SJSA1 (cell line): ENCODE data around the gene ATP6V1C2. TPM values are rescaled to one million over a fixed set of nuclear protein-coding genes. Genes with fewer than 3 reads are reported as not detected.

ENCODE experiments used
- DNase-seq, 2 experiments: peaks; one replicate each; pipeline ENCODE4 v3.0.0-alpha.2; 2015 to 2020; ENCODE audit warnings: low spot score in 2 of 2, low read depth in 1 of 2
- H3K27ac ChIP-seq: fragments of 250-450 bp; sonication (Bioruptor Pico); 2 replicates; pipeline ENCODE4 v1.5.1; 2020; ENCODE audit warnings: mild to moderate bottlenecking, moderate library complexity
- H3K27me3 ChIP-seq: fragments of 250-450 bp; sonication (Bioruptor Pico); replicated peaks from 2 replicates; pipeline ENCODE4 v1.5.1; 2020; ENCODE audit warnings: mild to moderate bottlenecking, moderate library complexity
- H3K36me3 ChIP-seq: fragments of 250-450 bp; sonication (Bioruptor Pico); 2 replicates; pipeline ENCODE4 v1.5.1; 2020; ENCODE audit warnings: mild to moderate bottlenecking
- H3K4me1 ChIP-seq: fragments of 250-450 bp; sonication (Bioruptor Pico); replicated peaks from 2 replicates; pipeline ENCODE4 v1.6.1; 2021; ENCODE audit warnings: mild to moderate bottlenecking
- H3K4me3 ChIP-seq: fragments of 250-450 bp; sonication (Bioruptor Pico); 2 replicates; pipeline ENCODE4 v1.5.1; 2020; ENCODE audit warnings: mild to moderate bottlenecking
- H3K9me3 ChIP-seq: fragments of 250-450 bp; sonication (Bioruptor Pico); replicated peaks from 2 replicates; pipeline ENCODE4 v1.5.1; 2020; ENCODE audit warnings: mild to moderate bottlenecking
- total RNA-seq: library from RNA; depleted of rRNA; stranded (reverse); fragments of >200 nt; shearing (Covaris generic); gene quantifications from 2 replicates; pipeline ENCODE4 v1.2.3, GENCODE V29; 2014

Gene ATP6V1C2
- total RNA-seq, 1 experiment from 2014 or later: 0.13 TPM

DNA sequence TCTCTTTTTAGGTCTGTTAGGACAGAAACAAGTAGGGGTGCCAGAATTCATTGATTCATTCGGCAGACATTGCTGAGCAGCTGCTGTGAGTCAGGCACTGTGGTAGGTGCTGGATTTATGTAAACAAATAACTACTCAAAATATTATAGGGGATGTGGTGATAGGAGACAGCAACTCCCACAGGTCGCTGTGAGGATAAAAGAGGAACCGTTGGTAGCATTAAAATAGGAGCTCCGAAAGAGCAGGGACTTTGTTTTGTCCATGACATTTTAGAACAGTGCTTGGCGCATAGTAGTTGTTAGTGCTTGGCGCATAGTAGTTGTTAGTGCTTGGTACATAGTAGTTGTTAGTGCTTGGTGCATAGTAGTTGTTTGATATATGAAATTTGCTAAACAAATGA is 29.2 kb downstream of the ATP6V1C2 start:
- DNase-seq: no peak
- Histone ChIP-seq H3K36me3 (no peaks in the 10 kb centered on the region), H3K27ac (no peak overlapping the region), H3K9me3 (no peaks in the 10 kb centered on the region), H3K4me3 (no peak overlapping the region), H3K4me1 (peaks cover 5% of the 10 kb centered on the region), H3K27me3 (no peaks in the 10 kb centered on the region)

DNA sequence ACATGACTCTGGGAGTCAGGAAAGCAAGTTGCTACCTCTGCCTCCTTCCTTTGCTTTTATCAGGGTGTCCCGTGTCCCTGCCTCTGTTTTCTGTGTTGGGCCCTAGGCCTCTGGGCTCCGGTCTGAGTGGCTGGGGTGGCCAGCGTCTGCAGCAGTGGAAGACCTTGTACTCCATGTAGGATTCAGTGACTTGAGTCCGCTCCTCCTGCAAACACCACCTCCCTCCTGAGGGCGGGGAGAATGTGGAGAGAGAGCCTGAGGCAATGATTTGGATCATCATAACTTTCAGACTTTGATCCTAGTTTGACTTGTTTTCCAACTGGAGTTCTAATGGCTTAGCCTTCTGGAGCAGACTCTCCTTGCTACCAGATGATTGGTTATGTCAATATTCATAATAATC is 30.8 kb downstream of the ATP6V1C2 start:
- H3K27ac ChIP-seq: no peak overlapping the region
- no peak for DNase-seq
- H3K4me1 ChIP-seq: peaks cover 5% of the 10 kb centered on the region
- H3K27me3 ChIP-seq: no peaks in the 10 kb centered on the region
- H3K4me3 ChIP-seq: no peak overlapping the region
- H3K36me3 ChIP-seq: no peaks in the 10 kb centered on the region
- no peaks in the 10 kb centered on the region for H3K9me3 ChIP-seq

GRCh38 chr2:10753156-10753555 is 31.7 kb downstream of the ATP6V1C2 start:
- DNase-seq: no peak
- Histone ChIP-seq H3K36me3 (no peaks in the 10 kb centered on the region), H3K9me3 (no peaks in the 10 kb centered on the region), H3K27me3 (no peaks in the 10 kb centered on the region), H3K4me3 (no peak overlapping the region), H3K27ac (no peak overlapping the region), H3K4me1 (peaks cover 5% of the 10 kb centered on the region)

DNA sequence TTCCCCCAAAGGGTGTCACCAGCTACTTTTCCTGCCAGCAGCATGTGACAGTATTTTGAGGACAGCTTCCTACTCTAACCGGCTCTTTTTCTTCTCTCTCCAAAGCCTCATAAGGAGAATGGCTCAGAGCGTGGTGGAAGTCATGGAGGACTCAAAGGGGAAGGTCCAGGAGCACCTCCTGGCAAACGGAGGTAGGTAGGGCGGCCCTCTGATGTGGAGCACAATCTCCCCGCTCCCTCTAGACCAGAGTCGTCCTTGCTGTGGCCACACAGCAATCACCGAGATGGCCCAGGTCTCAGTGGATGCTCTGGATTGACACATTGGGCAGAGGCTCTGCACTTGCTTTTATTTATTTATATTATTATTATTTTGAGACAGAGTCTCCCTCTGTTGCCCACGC is 32.4 kb downstream of the ATP6V1C2 start:
- no peak for DNase-seq
- Histone ChIP-seq H3K4me1 (peaks cover 5% of the 10 kb centered on the region), H3K4me3 (no peak overlapping the region), H3K27ac (no peak overlapping the region), H3K9me3 (no peaks in the 10 kb centered on the region), H3K27me3 (no peaks in the 10 kb centered on the region), H3K36me3 (no peaks in the 10 kb centered on the region)

DNA sequence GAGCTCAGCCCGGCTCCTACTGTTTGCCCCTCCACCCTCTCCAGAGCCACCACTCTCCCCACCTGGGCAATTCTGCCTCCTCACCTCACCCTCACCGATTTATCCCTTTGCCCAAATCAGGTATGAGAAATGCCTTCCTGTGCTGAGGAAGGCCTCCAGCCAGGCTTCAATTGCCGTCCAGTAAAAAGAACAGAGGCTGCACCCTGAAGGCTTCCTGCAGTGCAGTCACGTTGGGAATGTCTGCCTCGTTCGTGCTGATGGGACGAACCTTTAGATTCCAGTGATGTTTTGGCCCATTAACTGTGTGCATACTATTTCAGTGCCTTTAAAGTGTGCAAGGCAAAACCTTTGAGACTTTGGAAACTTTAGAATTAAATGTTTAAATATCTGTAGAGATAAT is 34.2 kb downstream of the ATP6V1C2 start:
- Histone ChIP-seq H3K27ac (no peak overlapping the region), H3K4me1 (peaks cover 3% of the 10 kb centered on the region), H3K9me3 (no peaks in the 10 kb centered on the region), H3K4me3 (no peak overlapping the region), H3K36me3 (no peaks in the 10 kb centered on the region), H3K27me3 (no peaks in the 10 kb centered on the region)
- DNase-seq: no peak

- H3K4me3 ChIP-seq: no peak overlapping the region
- no peak for DNase-seq
- H3K27ac ChIP-seq: no peak overlapping the region
- no peaks in the 10 kb centered on the region for H3K36me3 ChIP-seq
- H3K9me3 ChIP-seq: no peaks in the 10 kb centered on the region
- no peaks in the 10 kb centered on the region for H3K4me1 ChIP-seq
- no peaks in the 10 kb centered on the region for H3K27me3 ChIP-seq
Observed at GRCh38 chr2:10757814-10758286, 36.4 kb downstream of the ATP6V1C2 start.

DNA sequence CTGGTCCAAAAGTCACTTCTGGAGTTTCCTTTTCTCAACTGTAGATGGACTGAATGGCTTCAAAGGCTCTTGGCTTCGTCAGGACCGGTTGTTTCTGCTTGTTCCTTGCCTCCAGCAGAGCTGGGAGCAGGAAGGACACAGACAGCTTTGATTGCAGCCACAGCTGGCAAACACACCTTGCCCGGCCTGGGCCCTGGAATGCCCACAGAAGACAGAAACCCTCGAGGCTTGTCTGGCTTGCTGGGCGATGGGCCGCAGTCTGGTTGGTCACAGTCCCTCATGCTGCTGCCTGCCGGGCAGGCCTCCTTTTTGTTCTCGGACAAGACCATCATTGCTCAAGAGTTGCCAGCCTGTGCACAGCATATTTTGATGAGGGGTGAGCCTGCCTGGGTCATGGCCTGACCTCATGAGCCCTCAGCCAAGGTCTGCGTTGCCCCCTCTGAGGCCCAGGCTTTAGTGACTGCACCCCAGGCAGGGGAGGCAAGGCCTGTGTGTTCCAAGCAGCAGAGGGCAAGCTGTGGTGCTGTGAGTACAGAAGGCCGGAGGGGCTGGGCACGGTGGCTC is 37.8 kb downstream of the ATP6V1C2 start:
- Histone ChIP-seq H3K27ac (no peak overlapping the region), H3K27me3 (no peaks in the 10 kb centered on the region), H3K4me3 (no peak overlapping the region), H3K36me3 (no peaks in the 10 kb centered on the region), H3K9me3 (no peaks in the 10 kb centered on the region), H3K4me1 (no peaks in the 10 kb centered on the region)
- no peak for DNase-seq

GRCh38 chr2:10760794-10761504 is 39.5 kb downstream of the ATP6V1C2 start:
- no peak for DNase-seq
- no peak overlapping the region for H3K27ac ChIP-seq
- no peak overlapping the region for H3K4me3 ChIP-seq

GRCh38 chr2:10761591-10761990 is 40.2 kb downstream of the ATP6V1C2 start:
- Histone ChIP-seq H3K9me3 (no peaks in the 10 kb centered on the region), H3K36me3 (no peaks in the 10 kb centered on the region), H3K4me3 (no peak overlapping the region), H3K4me1 (no peaks in the 10 kb centered on the region), H3K27ac (no peak overlapping the region), H3K27me3 (no peaks in the 10 kb centered on the region)
- no peak for DNase-seq

More at GRCh38 chr2:10760794-10761504, 39.5 kb downstream of the ATP6V1C2 start:
- Histone ChIP-seq H3K4me1 (no peaks in the 10 kb centered on the region), H3K36me3 (no peaks in the 10 kb centered on the region), H3K9me3 (no peaks in the 10 kb centered on the region), H3K27me3 (no peaks in the 10 kb centered on the region)

- Histone ChIP-seq H3K4me3 (no peak overlapping the region), H3K27ac (no peak overlapping the region), H3K27me3 (no peaks in the 10 kb centered on the region), H3K4me1 (no peaks in the 10 kb centered on the region), H3K9me3 (no peaks in the 10 kb centered on the region), H3K36me3 (no peaks in the 10 kb centered on the region)
- DNase-seq: no peak
Observed at GRCh38 chr2:10762651-10763460, 41.4 kb downstream of the ATP6V1C2 start.

DNA sequence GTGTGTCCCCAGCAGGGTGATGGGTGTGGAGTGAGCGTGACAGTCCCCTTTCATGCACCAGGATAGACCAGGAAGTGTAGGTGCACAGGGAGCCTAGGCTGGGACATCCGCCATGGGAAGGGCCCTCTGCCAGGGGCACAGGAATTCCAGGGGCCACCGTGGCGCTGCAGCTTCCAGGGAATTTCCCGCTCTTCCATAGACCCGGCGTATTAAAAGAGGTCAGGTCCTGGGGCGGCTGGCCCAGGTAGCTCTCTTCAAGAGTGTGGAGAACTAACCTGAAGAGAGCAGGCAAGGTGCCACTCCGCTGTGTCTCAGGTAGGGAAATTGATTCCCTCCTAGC is 42.0 kb downstream of the ATP6V1C2 start:
- no peak for DNase-seq
- Histone ChIP-seq H3K27ac (no peak overlapping the region), H3K4me3 (no peak overlapping the region), H3K9me3 (no peaks in the 10 kb centered on the region), H3K36me3 (no peaks in the 10 kb centered on the region), H3K4me1 (no peaks in the 10 kb centered on the region), H3K27me3 (no peaks in the 10 kb centered on the region)

DNA sequence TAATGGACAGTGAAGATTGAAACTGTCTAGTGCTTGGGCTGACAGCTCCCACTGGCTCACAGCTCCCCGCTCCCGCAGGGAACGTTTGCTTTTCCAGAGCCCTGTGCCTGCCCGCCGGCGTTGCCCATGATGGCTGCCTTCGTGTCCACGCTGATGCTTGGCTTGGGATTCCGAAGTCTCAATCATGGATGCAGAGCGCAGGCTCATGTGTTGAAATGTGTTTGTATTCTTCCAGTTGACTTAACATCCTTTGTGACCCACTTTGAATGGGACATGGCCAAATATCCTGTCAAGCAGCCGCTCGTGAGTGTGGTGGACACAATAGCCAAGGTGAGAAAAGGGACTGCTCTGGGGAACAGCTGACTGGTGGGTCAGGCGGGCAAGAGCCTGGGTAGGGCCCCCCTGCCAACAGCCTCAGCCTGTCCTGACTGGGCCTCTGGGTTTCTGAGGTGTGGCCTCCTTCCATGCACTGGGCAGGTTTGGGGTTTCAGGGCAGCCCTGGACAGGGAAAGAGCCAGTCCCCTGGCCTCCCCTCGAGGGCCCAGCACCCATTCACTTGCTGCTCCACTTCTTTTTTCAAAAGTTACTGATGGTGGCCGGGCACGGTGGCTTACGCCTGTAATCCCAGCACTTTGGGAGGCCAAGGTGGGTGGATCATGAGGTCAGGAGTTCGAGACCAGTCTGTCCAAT is 42.8 kb downstream of the ATP6V1C2 start:
- no peak overlapping the region for H3K4me3 ChIP-seq
- H3K4me1 ChIP-seq: no peaks in the 10 kb centered on the region
- no peak overlapping the region for H3K27ac ChIP-seq
- no peaks in the 10 kb centered on the region for H3K27me3 ChIP-seq
- DNase-seq: no peak
- H3K36me3 ChIP-seq: no peaks in the 10 kb centered on the region
- no peaks in the 10 kb centered on the region for H3K9me3 ChIP-seq

- Histone ChIP-seq H3K27ac (no peak overlapping the region), H3K9me3 (no peaks in the 10 kb centered on the region), H3K27me3 (no peaks in the 10 kb centered on the region), H3K4me3 (no peak overlapping the region), H3K36me3 (no peaks in the 10 kb centered on the region), H3K4me1 (no peaks in the 10 kb centered on the region)
- DNase-seq: no peak
Observed at GRCh38 chr2:10764896-10765295, 43.5 kb downstream of the ATP6V1C2 start.

DNA sequence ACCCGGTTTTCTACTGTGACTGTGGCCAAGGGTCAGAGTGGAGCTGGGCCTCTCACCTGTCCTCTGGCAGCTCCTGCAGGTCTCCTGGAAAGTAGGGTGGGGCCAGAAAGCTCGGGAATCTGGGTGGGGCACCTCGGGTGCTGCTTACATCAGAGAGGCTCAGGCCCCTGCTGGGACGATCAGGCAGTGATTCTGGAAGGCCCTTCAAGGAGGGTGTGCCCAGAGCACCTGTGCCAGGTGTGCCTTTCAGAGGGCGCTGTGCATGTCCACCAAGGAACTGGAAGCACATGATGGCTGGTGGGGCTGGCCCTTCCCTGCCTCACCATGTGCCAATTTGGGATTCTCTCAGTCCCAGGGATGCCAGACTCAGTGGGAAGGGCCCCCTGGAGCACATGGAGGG is 44.0 kb downstream of the ATP6V1C2 start:
- H3K27ac ChIP-seq: no peak overlapping the region
- no peak overlapping the region for H3K4me3 ChIP-seq
- no peaks in the 10 kb centered on the region for H3K9me3 ChIP-seq
- DNase-seq: no peak
- no peaks in the 10 kb centered on the region for H3K4me1 ChIP-seq
- no peaks in the 10 kb centered on the region for H3K36me3 ChIP-seq
- H3K27me3 ChIP-seq: no peaks in the 10 kb centered on the region
